DOHH2 (cell line): Measurements from ENCODE around the gene FAM210A.

Experiments used
- CTCF ChIP-seq: fragments of 200-600 bp; sonication (generic); IDR thresholded peaks from one replicate; pipeline ENCODE4 v1.5.1; 2014; ENCODE audit warnings: antibody characterized with exemption, mild to moderate bottlenecking, low read depth, low read length; ENCODE audit not compliant: poor library complexity, severe bottlenecking
- EZH2phosphoT487 ChIP-seq: fragments of 200-600 bp; sonication (generic); IDR thresholded peaks from 2 replicates; pipeline ENCODE4 v1.6.1; 2017; ENCODE audit warnings: borderline replicate concordance, mild to moderate bottlenecking, antibody characterized with exemption, low read length, moderate library complexity, mixed read lengths

GRCh38 chr18:13646633-13647032, 79.7 kb downstream of the FAM210A start:
- TF ChIP-seq CTCF (no peak), EZH2phosphoT487 (no peak)
